HEK293T (cell line): ENCODE results near the gene CAPRIN2.

Experiments used
- BHLHE40 ChIP-seq: fragments of 450-650 bp; IDR thresholded peaks from 2 replicates; pipeline ENCODE4 v1.6.1; 2016; ENCODE audit warnings: mild to moderate bottlenecking, moderate library complexity, borderline replicate concordance
- ELF4 ChIP-seq: fragments of 450-650 bp; IDR thresholded peaks from 2 replicates; pipeline ENCODE4 v1.6.1; 2017; ENCODE audit warnings: antibody characterized with exemption
- FOXK2 ChIP-seq: fragments of 450-650 bp; IDR thresholded peaks from 2 replicates; pipeline ENCODE4 v1.6.1; 2016; ENCODE audit warnings: mild to moderate bottlenecking
- NFRKB ChIP-seq: fragments of 450-650 bp; IDR thresholded peaks from 2 replicates; pipeline ENCODE4 v1.6.1; 2016; ENCODE audit warnings: mild to moderate bottlenecking, moderate library complexity
- SP1 ChIP-seq: fragments of 450-650 bp; IDR thresholded peaks from 2 replicates; pipeline ENCODE4 v1.6.1; 2017
- SUZ12 ChIP-seq: fragments of 450-650 bp; IDR thresholded peaks from 2 replicates; pipeline ENCODE4 v1.6.1; 2016; ENCODE audit warnings: mild to moderate bottlenecking

DNA sequence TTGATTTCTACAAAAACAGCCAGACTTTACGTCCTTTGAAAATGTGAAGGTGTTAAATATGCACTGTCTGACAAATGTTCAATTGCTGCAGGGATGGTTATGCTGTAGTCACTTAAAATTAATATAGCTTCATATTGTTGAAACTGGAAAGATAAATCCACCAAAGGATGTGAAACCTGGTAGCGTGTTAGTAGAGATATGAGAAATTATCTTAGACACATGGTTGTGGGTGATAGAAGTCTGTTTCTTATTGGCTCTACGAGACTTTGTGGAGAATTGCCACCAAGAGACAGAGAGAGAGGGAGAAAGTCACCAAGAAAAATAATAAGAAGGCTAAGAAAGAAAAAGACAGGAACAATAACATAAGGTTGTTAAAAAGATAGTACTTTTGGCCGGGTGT, 2.6 kb upstream of the CAPRIN2 start:
- TF ChIP-seq SP1 (no peak), FOXK2 (no peak), BHLHE40 (no peak), NFRKB (no peak), SUZ12 (no peak), ELF4 (no peak)
